Thyroid gland (tissue), 4 donors: ENCODE data around the gene MRPL41.
"Not testable (repeated sequence)": the region's sequence is repeated elsewhere in the genome, so short reads cannot be mapped to it uniquely, and the experiment has no call there.

ENCODE experiments used
- CTCF ChIP-seq, 6 experiments: fragments of 200-600 bp in 3 of 6; fragments of 450-650 bp in 3 of 6; sonication (generic) in 3 of 6; IDR thresholded peaks; one replicate each; pipeline ENCODE4 v1.5.1; 2016 to 2019; ENCODE audit warnings: antibody characterized with exemption in 6 of 6, mild to moderate bottlenecking in 2 of 6, inconsistent platforms in 1 of 6, moderate library complexity in 1 of 6
- POLR2A ChIP-seq, 2 donors: fragments of 450-650 bp; IDR thresholded peaks; one replicate each; pipeline ENCODE4 v1.6.1; 2017; ENCODE audit warnings: antibody characterized with exemption in 2 of 2, mild to moderate bottlenecking in 2 of 2, moderate library complexity in 1 of 2

GRCh38 chr9:137553654-137554053, 2.0 kb downstream of the MRPL41 start:
- TF ChIP-seq CTCF, POLR2A (IDR thresholded peaks at IDR 0.05): not testable (repeated sequence)
